ENCODE results near the gene TXK.

- TF ChIP-seq EZH2 (IDR thresholded peaks at IDR 0.05; ENCODE audit: low read depth) (no peak), CTCF (conservative IDR thresholded peaks at IDR 0.05) (no peak)
Observed at GRCh38 chr4:48172651-48173050, 38.6 kb upstream of the TXK start.
